B cell (primary cell): Measurements from ENCODE around the gene CLASP1. TPM values are rescaled to one million over a fixed set of nuclear protein-coding genes. Genes with fewer than 3 reads are reported as not detected.

Experiments used
- ATAC-seq: fragments of 200-7000 bp; cut with Tn5 transposase; one replicate; pipeline ENCODE4 v1.10.0; 2021; ENCODE audit warnings: low read depth, mild to moderate bottlenecking, moderate number of reproducible peaks, moderate library complexity
- CTCF ChIA-PET: fragments of 350-600 bp; sonication (Branson Sonifier 250); formaldehyde crosslinking; loops from one replicate; lab custom pipeline; 2021; ENCODE audit warnings: antibody characterized with exemption, inconsistent platforms; lab: Charles Lee
- POLR2A ChIA-PET: fragments of 350-600 bp; sonication (Branson Sonifier 250); formaldehyde crosslinking; loops from one replicate; lab custom pipeline; 2021; ENCODE audit warnings: antibody characterized with exemption; lab: Charles Lee
- DNase-seq: peaks from one replicate; pipeline ENCODE4 v3.0.0; 2013
- H2AFZ ChIP-seq: 2 replicates; pipeline ENCODE4 v1.6.1; 2012; ENCODE audit warnings: mild to moderate bottlenecking, low read depth, low read length; ENCODE audit not compliant: insufficient read depth, poor library complexity, severe bottlenecking
- H3K27ac ChIP-seq, 2 donors: 1 replicate in 1 of 2; 2 replicates in 1 of 2; pipeline ENCODE4 v1.5.1; 2012 to 2013; ENCODE audit warnings: low read length in 2 of 2, mild to moderate bottlenecking in 2 of 2, moderate library complexity in 1 of 2
- H3K27me3 ChIP-seq, 4 experiments: fragments of 200-600 bp in 1 of 4; sonication (generic) in 1 of 4; replicated peaks in 1 of 4; 1 replicate in 2 of 4; 2 replicates in 2 of 4; pipeline versions ENCODE4 v1.6.1 to v1.7.0; 2013 to 2016; ENCODE audit warnings: low read length in 3 of 4, mild to moderate bottlenecking in 2 of 4, mixed read lengths in 1 of 4, moderate library complexity in 1 of 4; ENCODE audit not compliant: insufficient read depth in 4 of 4, control insufficient read depth in 3 of 4; ENCODE audit errors: control extremely low read depth in 1 of 4
- H3K36me3 ChIP-seq, 2 experiments: replicated peaks in 1 of 2; 1 replicate in 1 of 2; 2 replicates in 1 of 2; pipeline versions ENCODE4 v1.6.1 to v1.7.1; 2013; ENCODE audit warnings: low read length in 1 of 2; ENCODE audit not compliant: insufficient read depth in 2 of 2, control insufficient read depth in 1 of 2; ENCODE audit errors: control extremely low read depth in 1 of 2, extremely low read depth in 1 of 2
- H3K4me1 ChIP-seq, 2 donors: fragments of 200-600 bp in 1 of 2; sonication (generic) in 1 of 2; 1 replicate in 1 of 2; 2 replicates in 1 of 2; pipeline versions ENCODE4 v1.5.1 to v1.6.1; 2013 to 2017; ENCODE audit warnings: low read length in 2 of 2; ENCODE audit not compliant: control insufficient read depth in 2 of 2, insufficient read depth in 2 of 2
- H3K4me2 ChIP-seq: replicated peaks from 2 replicates; pipeline ENCODE3; 2012; ENCODE audit warnings: mild to moderate bottlenecking, low read depth, low read length; ENCODE audit not compliant: poor library complexity, severe bottlenecking
- H3K4me3 ChIP-seq, 5 experiments: fragments of 200-600 bp in 1 of 5; sonication (generic) in 1 of 5; 1 replicate in 3 of 5; 2 replicates in 2 of 5; pipeline versions ENCODE4 v1.5.1 to v1.7.0; 2011 to 2016; ENCODE audit warnings: low read length in 4 of 5, mild to moderate bottlenecking in 4 of 5, low read depth in 2 of 5, control low read depth in 1 of 5, moderate library complexity in 1 of 5; ENCODE audit not compliant: insufficient read depth in 1 of 5; ENCODE audit errors: control extremely low read depth in 1 of 5, extremely low read depth in 1 of 5
- H3K79me2 ChIP-seq: fragments of 200-600 bp; sonication (generic); one replicate; pipeline ENCODE4 v1.6.0; 2016; ENCODE audit warnings: low read length; ENCODE audit not compliant: control insufficient read depth, insufficient read depth
- H3K9ac ChIP-seq: fragments of 200-600 bp; sonication (generic); 2 replicates; pipeline ENCODE4 v1.6.1; 2017; ENCODE audit warnings: mild to moderate bottlenecking, low read length, moderate library complexity
- H3K9me3 ChIP-seq, 3 donors: one replicate each; pipeline versions ENCODE4 v1.6.1 to v1.7.1; 2013; ENCODE audit warnings: low read length in 2 of 3; ENCODE audit not compliant: control insufficient read depth in 2 of 3, insufficient read depth in 1 of 3; ENCODE audit errors: control extremely low read depth in 1 of 3
- H4K20me1 ChIP-seq: 2 replicates; pipeline ENCODE4 v1.6.0; 2012; ENCODE audit warnings: mild to moderate bottlenecking, low read length; ENCODE audit not compliant: insufficient read depth, control insufficient read depth, poor library complexity, severe bottlenecking
- H3K27ac Mint-ChIP-seq: one replicate; pipeline ENCODE4 v1.8.0; 2021; ENCODE audit warnings: mixed read lengths
- H3K27me3 Mint-ChIP-seq: one replicate; pipeline ENCODE4 v1.8.0; 2021; ENCODE audit warnings: mixed read lengths
- H3K4me1 Mint-ChIP-seq: one replicate; pipeline ENCODE4 v1.8.0; 2021; ENCODE audit warnings: mixed read lengths
- H3K4me3 Mint-ChIP-seq: one replicate; pipeline ENCODE4 v1.8.0; 2021; ENCODE audit warnings: mixed read lengths
- H3K9me3 Mint-ChIP-seq: one replicate; pipeline ENCODE4 v1.8.0; 2022; ENCODE audit warnings: mixed read lengths; ENCODE audit not compliant: insufficient read depth
- EZH2 ChIP-seq: IDR thresholded peaks from 2 replicates; pipeline ENCODE4 v1.6.1; 2012; ENCODE audit warnings: borderline replicate concordance, low read depth, mild to moderate bottlenecking, moderate library complexity, low read length; ENCODE audit not compliant: insufficient read depth, poor library complexity, severe bottlenecking
- WGBS: methylation state at CpG from one replicate; pipeline ENCODE4 v1.1.5; 2013; ENCODE audit warnings: missing lambda C conversion rate; ENCODE audit not compliant: insufficient coverage; 5-methylcytosine and 5-hydroxymethylcytosine counted together
- intact Hi-C: fragments of 100-400 bp; cut with micrococcal nuclease; formaldehyde crosslinking; loops from one replicate; pipeline ENCODE4 v1.10.0; 2022
- polyA plus RNA-seq: library from polyadenylated mRNA; depleted of rRNA; stranded (reverse); fragments of >200 nt; gene quantifications from 2 replicates; pipeline ENCODE4 v1.2.3, GENCODE V29; 2012
- total RNA-seq, 2 donors: library from RNA; stranded (reverse); fragments of 120-200 nt in 1 of 2; gene quantifications; 1 replicate in 1 of 2; 2 replicates in 1 of 2; pipeline versions ENCODE4 v1.2.3 to v1.2.4, GENCODE V29; 2013 to 2022
- TF ChIP-seq, protein P1 (sequence below): fragments of 200-600 bp; IDR thresholded peaks from one replicate; pipeline ENCODE4 v1.8.0; 2022; ENCODE audit warnings: antibody characterized with exemption, mild to moderate bottlenecking

CLASP1 gene
- total and polyA plus RNA-seq, 2 donors (not counting 1 experiment from before 2014, with no cell fraction given): 8.7 to 88.0 TPM

- ChIA-PET POLR2A (no interaction called here), CTCF (no interaction called here)
- Histone ChIP-seq H3K36me3 (no peaks in the 10 kb centered on the region), H2AFZ (no peak overlapping the region), H3K27me3 (no peaks in the 10 kb centered on the region), H3K27ac (no peak overlapping the region), H3K4me1 (no peaks in the 10 kb centered on the region), H3K4me3 (no peak overlapping the region), H3K9ac (no peak overlapping the region), H3K79me2 (no peaks in the 10 kb centered on the region), H3K4me2 (no peak overlapping the region), H4K20me1 (no peaks in the 10 kb centered on the region), H3K9me3 (no peaks in the 10 kb centered on the region)
- H3K27me3 Mint-ChIP-seq: peaks cover 4% of the 10 kb centered on the region
- H3K27ac Mint-ChIP-seq: no peak overlapping the region
- intact Hi-C loops: no loop called here
- ATAC-seq (no peak), DNase-seq (no peak)
- H3K9me3 Mint-ChIP-seq: no peaks in the 10 kb centered on the region
- H3K4me3 Mint-ChIP-seq: no peak overlapping the region
- no peaks in the 10 kb centered on the region for H3K4me1 Mint-ChIP-seq
- WGBS: 100% methylated on average over 7 of the region's 8 CpGs
- TF ChIP-seq, protein P1, sequence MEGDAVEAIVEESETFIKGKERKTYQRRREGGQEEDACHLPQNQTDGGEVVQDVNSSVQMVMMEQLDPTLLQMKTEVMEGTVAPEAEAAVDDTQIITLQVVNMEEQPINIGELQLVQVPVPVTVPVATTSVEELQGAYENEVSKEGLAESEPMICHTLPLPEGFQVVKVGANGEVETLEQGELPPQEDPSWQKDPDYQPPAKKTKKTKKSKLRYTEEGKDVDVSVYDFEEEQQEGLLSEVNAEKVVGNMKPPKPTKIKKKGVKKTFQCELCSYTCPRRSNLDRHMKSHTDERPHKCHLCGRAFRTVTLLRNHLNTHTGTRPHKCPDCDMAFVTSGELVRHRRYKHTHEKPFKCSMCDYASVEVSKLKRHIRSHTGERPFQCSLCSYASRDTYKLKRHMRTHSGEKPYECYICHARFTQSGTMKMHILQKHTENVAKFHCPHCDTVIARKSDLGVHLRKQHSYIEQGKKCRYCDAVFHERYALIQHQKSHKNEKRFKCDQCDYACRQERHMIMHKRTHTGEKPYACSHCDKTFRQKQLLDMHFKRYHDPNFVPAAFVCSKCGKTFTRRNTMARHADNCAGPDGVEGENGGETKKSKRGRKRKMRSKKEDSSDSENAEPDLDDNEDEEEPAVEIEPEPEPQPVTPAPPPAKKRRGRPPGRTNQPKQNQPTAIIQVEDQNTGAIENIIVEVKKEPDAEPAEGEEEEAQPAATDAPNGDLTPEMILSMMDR: no peak
- TF ChIP-seq EZH2: no peak
Measured at GRCh38 chr2:121321476-121321875, 327.8 kb downstream of the CLASP1 start.

- Histone ChIP-seq H3K4me2 (no peak overlapping the region), H3K4me3 (no peak overlapping the region), H3K9ac (no peak overlapping the region), H3K36me3 (no peaks in the 10 kb centered on the region), H3K4me1 (no peaks in the 10 kb centered on the region), H4K20me1 (no peaks in the 10 kb centered on the region), H3K27me3 (no peaks in the 10 kb centered on the region), H2AFZ (no peak overlapping the region), H3K9me3 (no peaks in the 10 kb centered on the region), H3K27ac (no peak overlapping the region), H3K79me2 (no peaks in the 10 kb centered on the region)
- Mint-ChIP-seq H3K4me1 (no peaks in the 10 kb centered on the region), H3K27me3 (no peaks in the 10 kb centered on the region), H3K4me3 (no peak overlapping the region), H3K9me3 (no peaks in the 10 kb centered on the region), H3K27ac (no peak overlapping the region)
- no peak for TF ChIP-seq EZH2
- TF ChIP-seq, protein P1: no peak
- ATAC-seq (no peak), DNase-seq (no peak)
- WGBS: 60% methylated on average over 2 of the region's 3 CpGs
- POLR2A ChIA-PET: no interaction called here
- CTCF ChIA-PET: no interaction called here
- intact Hi-C loops: no loop called here
Measured at GRCh38 chr2:121319941-121320340, 329.3 kb downstream of the CLASP1 start.
